ENCODE measurements around the gene KIAA1217.

GRCh38 chr10:24477915-24478314, 269.0 kb downstream of the KIAA1217 start:
- TF ChIP-seq USF1 (IDR thresholded peaks at IDR 0.05; ENCODE audit: borderline replicate concordance, low read depth) (no peak), EP300 (IDR thresholded peaks at IDR 0.05; ENCODE audit: borderline replicate concordance in 1 of 2, low read depth in 1 of 2, low read length in 1 of 2) (no peak), TEAD4 (IDR thresholded peaks at IDR 0.05; ENCODE audit: borderline replicate concordance, insufficient read depth) (no peak), FOSL2 (IDR thresholded peaks at IDR 0.05; ENCODE audit: borderline replicate concordance, low read depth) (no peak), RAD21 (IDR thresholded peaks at IDR 0.05; ENCODE audit: low read length) (no peak), SMC3 (IDR thresholded peaks at IDR 0.05; ENCODE audit: low read depth, low read length) (no peak), RFX5 (IDR thresholded peaks at IDR 0.05; ENCODE audit: low read length) (no peak), EZH2phosphoT487 (IDR thresholded peaks at IDR 0.05; ENCODE audit: borderline replicate concordance, low read depth) (no peak), MXI1 (IDR thresholded peaks at IDR 0.05; ENCODE audit: low read depth, low read length) (no peak), USF2 (IDR thresholded peaks at IDR 0.05; ENCODE audit: borderline replicate concordance, low read depth, low read length) (no peak), POLR2AphosphoS5 (IDR thresholded peaks at IDR 0.05; ENCODE audit: low read depth, low read length) (no peak), REST (IDR thresholded peaks at IDR 0.05; ENCODE audit: low read depth, low read length) (no peak)
- TF ChIP-seq, protein P1, sequence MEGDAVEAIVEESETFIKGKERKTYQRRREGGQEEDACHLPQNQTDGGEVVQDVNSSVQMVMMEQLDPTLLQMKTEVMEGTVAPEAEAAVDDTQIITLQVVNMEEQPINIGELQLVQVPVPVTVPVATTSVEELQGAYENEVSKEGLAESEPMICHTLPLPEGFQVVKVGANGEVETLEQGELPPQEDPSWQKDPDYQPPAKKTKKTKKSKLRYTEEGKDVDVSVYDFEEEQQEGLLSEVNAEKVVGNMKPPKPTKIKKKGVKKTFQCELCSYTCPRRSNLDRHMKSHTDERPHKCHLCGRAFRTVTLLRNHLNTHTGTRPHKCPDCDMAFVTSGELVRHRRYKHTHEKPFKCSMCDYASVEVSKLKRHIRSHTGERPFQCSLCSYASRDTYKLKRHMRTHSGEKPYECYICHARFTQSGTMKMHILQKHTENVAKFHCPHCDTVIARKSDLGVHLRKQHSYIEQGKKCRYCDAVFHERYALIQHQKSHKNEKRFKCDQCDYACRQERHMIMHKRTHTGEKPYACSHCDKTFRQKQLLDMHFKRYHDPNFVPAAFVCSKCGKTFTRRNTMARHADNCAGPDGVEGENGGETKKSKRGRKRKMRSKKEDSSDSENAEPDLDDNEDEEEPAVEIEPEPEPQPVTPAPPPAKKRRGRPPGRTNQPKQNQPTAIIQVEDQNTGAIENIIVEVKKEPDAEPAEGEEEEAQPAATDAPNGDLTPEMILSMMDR (IDR thresholded peaks at IDR 0.05), result no peak
